Left renal pelvis (tissue), 4 donors: ENCODE measurements around the gene APLP1. TPM values are rescaled to one million over a fixed set of nuclear protein-coding genes. Genes with fewer than 3 reads are reported as not detected.
A peak's percentile ranks its signal among the peaks of the same experiment; 100 is the strongest.
"Not testable (repeated sequence)": the region's sequence is repeated elsewhere in the genome, so short reads cannot be mapped to it uniquely, and the experiment has no call there.

Experiments
- DNase-seq, 4 donors: peaks; one replicate each; pipeline ENCODE4 v3.0.0-alpha.2; 2013; ENCODE audit warnings: low read depth in 4 of 4, low spot score in 3 of 4
- polyA plus RNA-seq, 4 donors: library from polyadenylated mRNA; unstranded; fragments of 120-200 nt; gene quantifications; one replicate each; pipeline ENCODE4 v1.2.1, GENCODE V29; 2013; ENCODE audit not compliant: insufficient read length in 4 of 4

Gene APLP1
- polyA plus RNA-seq = 10 to 100 TPM; 23.6 to 48.5 (median 31.7) TPM

- DNase-seq = no peak
Measured at GRCh38 chr19:35868172-35868822, at the start of gene APLP1. Gene APLP1 (plus strand): TSS chr19:35868574. CDS start chr19:35868637, 63 bp downstream.

GRCh38 chr19:35822579-35822978 is 45.8 kb upstream of the APLP1 start:
- DNase-seq = no peak

GRCh38 chr19:35824150-35824549 is 44.2 kb upstream of the APLP1 start:
- no peak for DNase-seq

- DNase-seq = peak; percentile 60 to 81 (median 68)
Measured at GRCh38 chr19:35828692-35829301, 39.6 kb upstream of the APLP1 start.

GRCh38 chr19:35830986-35831385 is 37.4 kb upstream of the APLP1 start:
- DNase-seq = no peak

- DNase-seq = no peak
Measured at GRCh38 chr19:35832054-35832453, 36.3 kb upstream of the APLP1 start.

- DNase-seq = no peak
Measured at GRCh38 chr19:35833972-35834371, 34.4 kb upstream of the APLP1 start.

GRCh38 chr19:35836096-35836495 is 32.3 kb upstream of the APLP1 start:
- not testable (repeated sequence) for DNase-seq

GRCh38 chr19:35841961-35842595 is 26.3 kb upstream of the APLP1 start:
- DNase-seq = no peak

GRCh38 chr19:35842666-35843272 is 25.6 kb upstream of the APLP1 start:
- DNase-seq = no peak

- no peak for DNase-seq
Measured at GRCh38 chr19:35843676-35844481, 24.5 kb upstream of the APLP1 start.

GRCh38 chr19:35844482-35845214 is 23.7 kb upstream of the APLP1 start:
- no peak for DNase-seq

GRCh38 chr19:35845215-35846037 is 22.9 kb upstream of the APLP1 start:
- no peak for DNase-seq

- no peak for DNase-seq
Measured at GRCh38 chr19:35846038-35846668, 22.2 kb upstream of the APLP1 start.

- DNase-seq = no peak
Measured at GRCh38 chr19:35847911-35848310, 20.5 kb upstream of the APLP1 start.

GRCh38 chr19:35848486-35848885 is 19.9 kb upstream of the APLP1 start:
- DNase-seq = no peak

GRCh38 chr19:35848919-35849505 is 19.4 kb upstream of the APLP1 start:
- no peak for DNase-seq
